GM12892 (cell line): ENCODE measurements around the gene MYO7A.

ENCODE experiments used
- POLR2A ChIP-seq: IDR thresholded peaks from 2 replicates; pipeline ENCODE4 v1.6.1; 2011; ENCODE audit warnings: low read depth, low read length, control low read depth
- TAF1 ChIP-seq: IDR thresholded peaks from 2 replicates; pipeline ENCODE4 v1.6.1; 2011; ENCODE audit warnings: low read depth, mild to moderate bottlenecking, control low read depth, low read length, borderline replicate concordance

DNA sequence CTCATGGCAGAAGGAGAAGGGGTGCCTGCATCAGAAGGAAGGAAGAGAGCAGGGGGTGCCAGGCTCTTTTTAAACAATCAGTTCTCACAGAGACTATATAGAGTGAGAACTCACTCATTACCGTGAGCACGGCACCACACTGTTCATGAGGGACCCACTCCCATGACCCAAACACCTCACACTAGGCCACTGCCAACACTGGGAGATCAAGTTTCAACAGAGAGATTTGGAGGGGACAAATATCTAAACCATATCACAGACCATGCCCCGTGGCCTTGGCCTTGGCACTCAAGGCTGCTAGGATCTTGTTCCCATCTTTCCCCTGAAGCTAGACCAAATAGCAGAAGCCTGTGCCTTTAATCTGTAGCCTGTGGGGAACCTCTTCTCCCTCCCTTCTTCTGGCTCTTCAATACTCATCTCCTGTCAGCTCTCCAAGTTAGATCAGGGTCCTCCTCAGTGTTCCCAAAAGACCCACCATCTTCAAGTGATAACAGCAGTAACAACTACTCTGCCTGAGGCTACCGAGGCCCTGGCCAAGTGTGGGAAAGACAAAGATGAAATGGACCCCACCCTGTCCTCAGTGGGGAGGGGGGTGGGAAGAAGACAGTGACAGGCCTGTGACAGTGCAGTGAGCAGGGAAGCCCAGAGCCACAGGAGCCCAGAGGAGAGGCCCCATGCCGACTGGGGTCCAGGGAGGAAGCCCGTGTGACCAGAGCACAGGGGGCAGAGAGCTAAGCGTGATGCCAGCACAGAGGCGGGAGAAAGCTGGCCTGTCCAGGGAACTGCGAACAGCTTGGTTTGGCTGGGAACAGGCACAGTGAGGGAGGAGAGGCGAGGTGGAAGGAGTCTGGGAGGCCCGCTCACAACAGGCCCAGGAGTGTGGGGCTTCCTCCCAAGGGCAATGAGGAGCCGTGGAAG is 72.6 kb downstream of the MYO7A start:
- no peak for TF ChIP-seq POLR2A
- TF ChIP-seq TAF1, result no peak
